HG03342 (cell line): ENCODE measurements around the gene DNAH11.
"Not testable (repeated sequence)": the region's sequence is repeated elsewhere in the genome, so short reads cannot be mapped to it uniquely, and the experiment has no call there.

Source experiments
- ATAC-seq: cut with Tn5 transposase; IDR thresholded peaks from one replicate; pipeline ENCODE4 v1.9.1; 2021; ENCODE audit warnings: mild to moderate bottlenecking, moderate library complexity; ENCODE audit not compliant: unreplicated experiment

The DNAH11 gene

GRCh38 chr7:21616091-21616490 is 73.3 kb downstream of the DNAH11 start:
- no peak for ATAC-seq

GRCh38 chr7:21616796-21617436 is 74.1 kb downstream of the DNAH11 start:
- no peak for ATAC-seq

GRCh38 chr7:21617513-21617912 is 74.7 kb downstream of the DNAH11 start:
- no peak for ATAC-seq

- no peak for ATAC-seq
These were observed 75.1 kb downstream of the DNAH11 start for GRCh38 chr7:21617916-21618390.

GRCh38 chr7:21618706-21619105 is 75.9 kb downstream of the DNAH11 start:
- no peak for ATAC-seq

GRCh38 chr7:21620054-21620453 is 77.2 kb downstream of the DNAH11 start:
- no peak for ATAC-seq

- no peak for ATAC-seq
These were observed 81.5 kb downstream of the DNAH11 start for GRCh38 chr7:21624320-21624719.

GRCh38 chr7:21636694-21637093 is 93.9 kb downstream of the DNAH11 start:
- no peak for ATAC-seq

GRCh38 chr7:21639206-21639868 is 96.5 kb downstream of the DNAH11 start:
- no peak for ATAC-seq

GRCh38 chr7:21640105-21640504 is 97.3 kb downstream of the DNAH11 start:
- ATAC-seq: no peak

GRCh38 chr7:21641546-21641945 is 98.7 kb downstream of the DNAH11 start:
- ATAC-seq: no peak

GRCh38 chr7:21642422-21642821 is 99.6 kb downstream of the DNAH11 start:
- no peak for ATAC-seq

- ATAC-seq: no peak
These were observed 108.9 kb downstream of the DNAH11 start for GRCh38 chr7:21651697-21652096.

GRCh38 chr7:21653623-21654022 is 110.8 kb downstream of the DNAH11 start:
- no peak for ATAC-seq

GRCh38 chr7:21656081-21656480 is 113.2 kb downstream of the DNAH11 start:
- no peak for ATAC-seq

GRCh38 chr7:21656796-21657195 is 114.0 kb downstream of the DNAH11 start:
- no peak for ATAC-seq

- ATAC-seq: no peak
These were observed 127.7 kb downstream of the DNAH11 start for GRCh38 chr7:21670496-21670895.

GRCh38 chr7:21671859-21672258 is 129.0 kb downstream of the DNAH11 start:
- ATAC-seq: peak; percentile 82

GRCh38 chr7:21675255-21675654 is 132.4 kb downstream of the DNAH11 start:
- no peak for ATAC-seq

GRCh38 chr7:21690705-21691104 is 147.9 kb downstream of the DNAH11 start:
- no peak for ATAC-seq

GRCh38 chr7:21691146-21691545 is 148.3 kb downstream of the DNAH11 start:
- ATAC-seq: not testable (repeated sequence)

- ATAC-seq: not testable (repeated sequence)
These were observed 157.7 kb downstream of the DNAH11 start for GRCh38 chr7:21700587-21700986.

- no peak for ATAC-seq
These were observed 159.5 kb downstream of the DNAH11 start for GRCh38 chr7:21702303-21702702.
